Effector CD4-positive, alpha-beta T cell (primary cell): ENCODE measurements around the gene EPAS1.

Source experiments
- DNase-seq: peaks from one replicate; pipeline ENCODE4 v3.0.0-alpha.2; 2020

EPAS1 gene

GRCh38 chr2:46367286-46367685 is 70.1 kb downstream of the EPAS1 start:
- DNase-seq, result no peak

DNA sequence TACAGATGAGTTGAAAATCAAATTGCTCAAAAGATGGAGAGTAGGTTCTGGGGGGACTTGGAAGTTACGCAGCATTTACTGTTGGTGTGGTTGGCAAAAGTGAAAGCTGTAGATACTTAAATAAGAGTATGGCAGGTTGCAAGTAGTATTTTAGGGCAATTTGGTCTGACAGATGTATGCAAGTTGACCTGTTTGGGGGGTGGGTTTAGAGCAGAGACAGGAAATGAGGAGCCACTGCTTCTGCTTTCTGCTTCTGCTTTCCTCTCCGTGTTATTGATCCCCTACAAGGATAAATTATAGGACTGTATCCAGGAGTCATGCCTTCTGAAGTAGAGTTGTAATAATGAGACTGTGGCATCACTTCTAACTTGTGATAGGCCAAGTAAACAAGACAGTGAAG is 71.2 kb downstream of the EPAS1 start:
- DNase-seq, result no peak

- no peak for DNase-seq
Measured at GRCh38 chr2:46369783-46370182, 72.6 kb downstream of the EPAS1 start.

GRCh38 chr2:46371854-46372253 is 74.6 kb downstream of the EPAS1 start:
- no peak for DNase-seq

DNA sequence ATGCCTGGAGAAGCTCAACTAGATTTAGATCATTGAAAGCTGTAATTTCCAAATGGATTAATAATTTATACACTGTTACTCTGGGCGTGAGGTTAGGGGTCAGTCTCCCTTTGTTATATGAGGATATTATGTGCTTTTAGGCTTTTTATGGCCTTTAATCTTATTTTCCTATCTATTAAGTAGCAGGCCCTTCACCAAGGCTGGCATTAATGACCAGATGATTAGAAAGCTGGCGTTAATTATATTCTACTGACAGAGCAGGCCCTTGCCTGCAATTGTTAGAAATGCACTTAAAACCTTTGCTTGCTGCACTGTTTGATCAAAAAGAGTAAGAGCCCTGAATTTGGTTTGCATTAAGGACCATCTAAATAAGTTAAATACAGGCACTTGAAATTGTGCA is 75.3 kb downstream of the EPAS1 start:
- no peak for DNase-seq

GRCh38 chr2:46373238-46373637 is 76.0 kb downstream of the EPAS1 start:
- DNase-seq, result no peak

DNA sequence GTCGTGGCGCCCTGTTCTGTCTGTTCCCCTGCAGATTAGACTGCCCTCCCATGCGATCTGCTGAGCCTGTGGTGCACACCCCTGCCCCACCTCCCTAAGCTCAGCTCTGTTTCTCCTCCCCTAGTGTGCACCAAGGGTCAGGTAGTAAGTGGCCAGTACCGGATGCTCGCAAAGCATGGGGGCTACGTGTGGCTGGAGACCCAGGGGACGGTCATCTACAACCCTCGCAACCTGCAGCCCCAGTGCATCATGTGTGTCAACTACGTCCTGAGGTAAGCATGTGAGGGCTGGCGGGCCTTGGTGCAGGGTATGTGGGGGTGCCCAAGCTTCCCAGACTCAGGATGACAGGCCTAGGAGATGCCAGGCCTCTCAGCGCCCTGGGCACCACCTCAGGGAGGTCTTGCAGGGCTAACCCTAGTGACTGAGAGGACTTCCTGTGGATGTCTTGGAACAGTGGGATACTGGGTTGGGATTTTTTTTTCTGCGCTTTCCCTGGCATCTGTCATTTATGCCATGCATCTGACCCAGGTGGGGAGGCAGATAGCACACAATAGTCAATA is 78.4 kb downstream of the EPAS1 start:
- no peak for DNase-seq

DNA sequence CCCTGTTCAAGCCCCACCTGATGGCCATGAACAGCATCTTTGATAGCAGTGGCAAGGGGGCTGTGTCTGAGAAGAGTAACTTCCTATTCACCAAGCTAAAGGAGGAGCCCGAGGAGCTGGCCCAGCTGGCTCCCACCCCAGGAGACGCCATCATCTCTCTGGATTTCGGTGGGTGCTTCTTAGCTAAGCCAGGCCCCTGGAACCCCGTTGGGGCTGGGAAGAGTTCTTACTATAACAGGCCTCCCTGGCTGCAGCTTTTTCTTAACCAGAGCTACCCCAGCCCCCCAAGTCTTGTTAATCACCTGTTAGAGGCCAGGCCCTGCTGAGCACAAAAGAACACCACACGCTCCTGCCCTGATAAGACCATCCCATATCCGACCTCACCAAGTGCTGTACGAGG is 79.4 kb downstream of the EPAS1 start:
- no peak for DNase-seq

DNA sequence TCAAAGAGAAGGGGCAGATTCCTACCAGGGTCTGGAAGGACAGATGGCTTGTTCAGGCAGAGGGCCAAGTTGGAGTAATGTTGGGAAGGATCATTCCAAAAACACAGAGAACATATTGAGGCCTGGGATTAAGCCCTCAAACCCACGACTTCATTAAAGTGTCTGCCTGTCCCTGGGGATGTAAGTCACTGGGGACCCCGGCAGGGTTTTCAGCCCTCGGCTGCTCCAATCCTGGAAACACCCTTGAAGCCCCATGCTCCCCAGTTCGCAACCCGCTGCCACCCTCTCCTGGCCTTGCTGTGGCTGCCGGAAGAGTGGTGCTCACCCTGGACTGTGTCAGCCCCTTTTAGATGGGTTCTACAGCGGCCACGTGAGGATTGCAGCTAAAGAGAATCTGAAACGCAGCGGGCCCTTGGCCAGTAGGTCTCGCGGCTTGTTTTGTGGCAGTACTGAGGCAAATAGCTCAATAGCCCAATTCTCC is 79.9 kb downstream of the EPAS1 start:
- DNase-seq, result no peak

DNA sequence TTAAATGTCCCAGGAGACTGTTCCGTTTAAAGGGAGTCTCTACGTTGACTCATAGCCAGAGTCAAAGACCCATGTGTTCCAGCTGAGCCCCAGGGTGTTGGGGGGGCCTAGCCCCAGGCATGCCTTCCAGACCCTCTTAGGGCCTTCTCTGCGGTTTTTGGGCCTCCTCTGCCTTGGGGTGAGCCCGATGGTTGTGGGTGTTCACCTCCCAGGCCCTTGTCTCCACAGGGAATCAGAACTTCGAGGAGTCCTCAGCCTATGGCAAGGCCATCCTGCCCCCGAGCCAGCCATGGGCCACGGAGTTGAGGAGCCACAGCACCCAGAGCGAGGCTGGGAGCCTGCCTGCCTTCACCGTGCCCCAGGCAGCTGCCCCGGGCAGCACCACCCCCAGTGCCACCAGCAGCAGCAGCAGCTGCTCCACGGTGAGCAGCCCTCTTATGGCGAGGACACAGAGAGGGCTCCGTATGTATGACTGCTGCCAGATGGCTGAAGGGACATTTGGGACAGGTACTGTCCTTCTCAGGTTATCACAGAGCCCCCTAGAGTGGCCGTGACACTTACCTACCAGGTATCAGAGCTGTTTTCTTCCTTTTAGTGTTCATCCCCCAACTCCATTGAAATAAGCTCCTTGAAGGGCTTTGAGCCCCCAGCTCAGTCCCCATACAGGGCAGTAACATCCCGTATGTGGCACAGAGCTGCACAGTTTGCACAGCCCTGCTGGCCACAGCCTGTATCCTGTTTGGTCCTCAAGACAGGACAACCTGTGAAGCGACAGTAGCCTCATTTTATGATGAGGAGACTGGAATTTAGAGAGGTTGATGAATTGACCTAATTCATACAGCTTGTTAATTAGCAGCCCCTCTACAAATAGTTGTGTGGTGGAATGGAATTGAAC is 80.7 kb downstream of the EPAS1 start:
- no peak for DNase-seq

DNA sequence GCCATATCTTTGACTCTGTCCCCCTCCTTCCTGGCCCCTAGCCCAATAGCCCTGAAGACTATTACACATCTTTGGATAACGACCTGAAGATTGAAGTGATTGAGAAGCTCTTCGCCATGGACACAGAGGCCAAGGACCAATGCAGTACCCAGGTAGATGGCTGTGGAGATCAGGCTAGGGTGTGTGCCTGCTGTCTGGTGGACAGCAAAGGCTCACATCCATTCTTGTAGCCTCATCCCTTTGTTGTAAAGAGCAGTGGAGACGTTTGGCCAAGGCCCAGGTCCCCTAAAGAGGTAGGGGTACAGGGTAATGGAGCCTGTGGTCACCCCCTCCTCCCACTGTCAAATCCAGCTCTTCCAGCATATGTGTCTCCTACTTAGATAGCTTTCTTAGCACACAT is 81.4 kb downstream of the EPAS1 start:
- DNase-seq, result no peak

DNA sequence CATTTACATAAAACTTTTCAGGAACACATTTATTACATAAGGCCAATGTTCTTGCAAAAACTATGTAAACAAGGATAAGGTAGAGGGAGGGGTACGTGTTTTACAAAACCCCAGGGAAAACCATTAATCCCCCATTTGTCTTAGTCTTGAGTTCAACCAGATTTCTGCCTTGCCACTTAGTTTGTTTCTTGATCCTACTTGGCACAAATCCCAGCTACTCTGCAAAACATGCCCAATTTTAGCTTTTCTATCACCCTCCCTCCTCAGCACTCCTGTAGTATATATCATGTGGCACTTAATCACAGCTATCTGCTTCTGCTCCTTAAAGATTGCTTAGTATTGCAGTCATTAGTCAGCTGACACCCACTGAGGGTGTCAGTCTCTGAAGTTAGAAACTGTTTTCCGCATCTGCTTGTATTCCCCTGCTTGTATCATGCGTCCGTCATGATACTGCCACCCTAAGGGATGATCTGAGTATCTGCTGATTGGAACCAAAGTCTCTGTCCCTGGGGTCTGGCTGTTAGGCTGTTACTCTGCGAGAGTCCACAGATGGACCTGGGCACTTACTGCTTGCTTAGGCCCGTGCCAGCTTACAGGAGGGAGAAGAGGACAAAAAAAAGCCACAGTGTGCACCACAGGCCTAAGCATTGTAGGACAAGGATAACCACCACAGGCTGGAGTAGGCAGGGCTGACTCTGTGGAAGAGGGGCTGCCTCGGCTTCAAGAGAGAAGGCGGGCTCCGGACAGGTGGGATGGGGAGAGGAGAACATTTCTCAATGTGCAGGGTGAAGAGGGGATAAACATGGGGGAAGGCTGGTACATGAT is 82.2 kb downstream of the EPAS1 start:
- DNase-seq, result no peak

DNA sequence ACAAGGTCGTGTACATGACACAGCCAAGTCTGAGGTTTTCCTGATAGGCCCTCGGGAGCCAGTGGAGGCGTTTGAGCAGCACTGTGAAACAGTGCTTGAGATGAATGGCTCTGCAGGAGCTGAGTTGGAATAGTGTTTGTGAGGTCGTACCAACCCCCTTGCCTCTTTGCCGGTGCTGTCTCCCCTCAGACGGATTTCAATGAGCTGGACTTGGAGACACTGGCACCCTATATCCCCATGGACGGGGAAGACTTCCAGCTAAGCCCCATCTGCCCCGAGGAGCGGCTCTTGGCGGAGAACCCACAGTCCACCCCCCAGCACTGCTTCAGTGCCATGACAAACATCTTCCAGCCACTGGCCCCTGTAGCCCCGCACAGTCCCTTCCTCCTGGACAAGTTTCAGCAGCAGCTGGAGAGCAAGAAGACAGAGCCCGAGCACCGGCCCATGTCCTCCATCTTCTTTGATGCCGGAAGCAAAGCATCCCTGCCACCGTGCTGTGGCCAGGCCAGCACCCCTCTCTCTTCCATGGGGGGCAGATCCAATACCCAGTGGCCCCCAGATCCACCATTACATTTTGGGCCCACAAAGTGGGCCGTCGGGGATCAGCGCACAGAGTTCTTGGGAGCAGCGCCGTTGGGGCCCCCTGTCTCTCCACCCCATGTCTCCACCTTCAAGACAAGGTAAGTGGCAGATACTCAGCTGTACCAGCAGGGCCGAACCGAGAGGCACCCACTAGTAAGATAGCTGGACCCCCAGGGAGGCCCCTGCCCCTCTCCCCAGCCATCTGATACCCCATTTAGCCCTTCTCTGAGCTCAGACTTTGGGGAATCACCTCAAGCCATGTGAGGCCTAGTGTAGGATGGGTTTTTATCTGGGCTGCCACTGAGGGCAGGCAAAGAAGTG is 83.1 kb downstream of the EPAS1 start:
- DNase-seq, result no peak

GRCh38 chr2:46381263-46381849 is 84.1 kb downstream of the EPAS1 start:
- DNase-seq, result no peak

- DNase-seq, result no peak
Measured at GRCh38 chr2:46381871-46382270, 84.7 kb downstream of the EPAS1 start.

GRCh38 chr2:46382331-46383112 is 85.3 kb downstream of the EPAS1 start:
- DNase-seq, result no peak

DNA sequence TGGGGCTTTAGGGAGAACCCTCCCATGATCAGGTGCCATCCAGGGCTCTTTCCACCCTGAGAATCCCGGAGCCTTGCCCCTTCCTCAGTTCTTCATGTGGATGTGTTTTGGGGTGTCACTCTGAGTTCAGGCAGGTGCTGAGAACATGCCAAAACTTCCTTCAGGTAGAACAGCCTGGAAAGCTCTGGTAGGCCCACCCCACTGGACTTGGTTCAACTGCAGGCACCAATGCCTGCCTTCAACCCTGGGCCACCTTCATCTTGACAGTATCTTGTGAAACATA is 85.8 kb downstream of the EPAS1 start:
- no peak for DNase-seq

DNA sequence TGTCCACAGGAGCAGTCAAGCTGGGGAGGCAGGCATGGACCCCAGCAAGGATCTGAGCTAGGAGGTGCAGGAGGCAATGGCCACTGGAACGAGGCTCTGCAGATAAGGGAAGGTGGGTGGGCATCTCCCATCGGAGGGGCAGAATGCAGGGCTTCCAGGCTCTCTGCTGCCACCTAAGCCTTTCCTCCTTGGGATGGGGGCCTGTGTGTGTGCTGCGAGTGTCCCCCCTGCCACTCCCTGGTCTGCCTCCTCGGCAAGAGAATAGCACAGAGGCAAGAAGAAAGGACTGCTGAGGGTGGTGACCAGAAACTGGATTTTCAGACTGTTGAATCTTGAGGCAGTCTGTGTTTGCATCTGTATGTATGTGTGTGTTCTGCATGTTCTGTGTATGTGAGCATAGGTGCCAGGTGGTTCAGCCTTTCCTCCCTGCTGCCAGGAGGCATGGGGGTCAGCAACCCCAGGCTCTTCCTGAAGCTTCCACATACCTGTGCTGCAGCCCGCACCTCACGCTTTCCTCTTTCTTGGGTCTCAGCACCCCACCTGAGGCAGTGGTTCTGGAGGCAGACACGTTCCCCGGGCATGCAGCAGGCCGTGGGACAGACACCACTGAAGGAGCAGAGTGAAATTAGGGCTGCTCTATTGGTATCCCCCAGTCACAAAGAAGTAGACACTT is 86.7 kb downstream of the EPAS1 start:
- DNase-seq, result no peak

DNA sequence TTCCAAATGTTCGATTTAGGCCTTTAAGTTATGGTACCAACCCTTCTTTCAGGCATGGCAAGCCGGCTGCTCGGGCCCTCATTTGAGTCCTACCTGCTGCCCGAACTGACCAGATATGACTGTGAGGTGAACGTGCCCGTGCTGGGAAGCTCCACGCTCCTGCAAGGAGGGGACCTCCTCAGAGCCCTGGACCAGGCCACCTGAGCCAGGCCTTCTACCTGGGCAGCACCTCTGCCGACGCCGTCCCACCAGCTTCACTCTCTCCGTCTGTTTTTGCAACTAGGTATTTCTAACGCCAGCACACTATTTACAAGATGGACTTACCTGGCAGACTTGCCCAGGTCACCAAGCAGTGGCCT is 87.2 kb downstream of the EPAS1 start:
- DNase-seq, result no peak

DNA sequence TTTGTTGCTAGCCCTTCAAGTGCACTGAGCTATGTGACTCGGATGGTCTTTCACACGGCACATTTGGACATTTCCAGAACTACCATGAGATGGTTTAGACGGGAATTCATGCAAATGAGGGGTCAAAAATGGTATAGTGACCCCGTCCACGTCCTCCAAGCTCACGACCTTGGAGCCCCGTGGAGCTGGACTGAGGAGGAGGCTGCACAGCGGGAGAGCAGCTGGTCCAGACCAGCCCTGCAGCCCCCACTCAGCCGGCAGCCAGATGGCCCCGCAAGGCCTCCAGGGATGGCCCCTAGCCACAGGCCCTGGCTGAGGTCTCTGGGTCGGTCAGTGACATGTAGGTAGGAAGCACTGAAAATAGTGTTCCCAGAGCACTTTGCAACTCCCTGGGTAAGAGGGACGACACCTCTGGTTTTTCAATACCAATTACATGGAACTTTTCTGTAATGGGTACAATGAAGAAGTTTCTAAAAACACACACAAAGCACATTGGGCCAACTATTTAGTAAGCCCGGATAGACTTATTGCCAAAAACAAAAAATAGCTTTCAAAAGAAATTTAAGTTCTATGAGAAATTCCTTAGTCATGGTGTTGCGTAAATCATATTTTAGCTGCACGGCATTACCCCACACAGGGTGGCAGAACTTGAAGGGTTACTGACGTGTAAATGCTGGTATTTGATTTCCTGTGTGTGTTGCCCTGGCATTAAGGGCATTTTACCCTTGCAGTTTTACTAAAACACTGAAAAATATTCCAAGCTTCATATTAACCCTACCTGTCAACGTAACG is 88.8 kb downstream of the EPAS1 start:
- DNase-seq, result no peak
